ENCODE results near the gene SIX3. TPM values are rescaled to one million over a fixed set of nuclear protein-coding genes. Genes with fewer than 3 reads are reported as not detected.
A peak's percentile ranks its signal among the peaks of the same experiment; 100 is the strongest.

Gene SIX3
- total and polyA plus RNA-seq, 2 experiments from 2014 or later, result 0.21 to 0.28 TPM

GRCh38 chr2:44947028-44947375 lies 5.5 kb downstream of the SIX3 start:
- H3K79me2 ChIP-seq (replicated peaks; ENCODE audit: insufficient read depth), result no peaks in the 10 kb centered on the region
- H3K4me3 Mint-ChIP-seq, result peak overlapping the region; percentile 42; the same call in 1 of the 3 replicates
- peaks cover 66% of the 10 kb centered on the region for H3K4me1 Mint-ChIP-seq
- peaks cover 67% of the 10 kb centered on the region for H3K4me1 ChIP-seq (ENCODE audit: insufficient read depth)
- H3K36me3 Mint-ChIP-seq (ENCODE audit: low read depth), result no peaks in the 10 kb centered on the region
- peaks cover 6% of the 10 kb centered on the region; the same call in 1 of the 3 replicates for H3K9me3 Mint-ChIP-seq
- H3K36me3 ChIP-seq (ENCODE audit: insufficient read depth), result no peaks in the 10 kb centered on the region
- H2AFZ ChIP-seq, result no peak overlapping the region
- peaks cover 35% of the 10 kb centered on the region for H3F3A ChIP-seq (replicated peaks; ENCODE audit: low read depth)
- no peak for DNase-seq (ENCODE audit: low spot score)
- peaks cover 100% of the 10 kb centered on the region for H3K27me3 ChIP-seq (ENCODE audit: insufficient read depth)
- H4K20me1 ChIP-seq (replicated peaks; ENCODE audit: insufficient read depth), result peaks cover 3% of the 10 kb centered on the region
- H3K27ac Mint-ChIP-seq, result no peak overlapping the region
- H3K27ac ChIP-seq (ENCODE audit: low read depth), result no peak overlapping the region
- TF ChIP-seq POLR2AphosphoS5 (IDR thresholded peaks at IDR 0.05; ENCODE audit: low read depth) (no peak), ZNF462 (CRISPR knock-in tag; IDR thresholded peaks at IDR 0.05) (no peak), CTCF (conservative IDR thresholded peaks at IDR 0.05; ENCODE audit: low read depth in 2 of 2) (no peak), ZNF331 (CRISPR knock-in tag; IDR thresholded peaks at IDR 0.05; ENCODE audit: low read depth) (no peak), NANOG (IDR thresholded peaks at IDR 0.05; ENCODE audit: borderline replicate concordance) (no peak), STAT1 (IDR thresholded peaks at IDR 0.05; ENCODE audit: unreplicated experiment) (no peak), ZNF114 (CRISPR knock-in tag; IDR thresholded peaks at IDR 0.05) (no peak), EZH2 (IDR thresholded peaks at IDR 0.05; ENCODE audit: low read depth, unreplicated experiment) (no peak), REST (IDR thresholded peaks at IDR 0.05; ENCODE audit: unreplicated experiment) (no peak), CREB1 (CRISPR knock-in tag; IDR thresholded peaks at IDR 0.05; ENCODE audit: low read depth) (no peak), ETS1 (IDR thresholded peaks at IDR 0.05) (no peak), EZH2phosphoT487 (IDR thresholded peaks at IDR 0.05; ENCODE audit: unreplicated experiment) (no peak), JUNB (IDR thresholded peaks at IDR 0.05; ENCODE audit: unreplicated experiment) (no peak)
- H3K9me2 ChIP-seq (ENCODE audit: insufficient read depth), result no peaks in the 10 kb centered on the region
- H3K27me3 Mint-ChIP-seq (ENCODE audit: insufficient read depth, low read depth, poor library complexity), result peaks cover 98% of the 10 kb centered on the region
- H3K4me3 ChIP-seq, result no peak overlapping the region; the same call in 1 of the 2 replicates
- H3K4me2 ChIP-seq, result peak overlapping the region; percentile 86
- ATAC-seq, result no peak

All from GM23338 (cell line).